ENCODE measurements around the gene C1QTNF6.
"Not testable (repeated sequence)": the region's sequence is repeated elsewhere in the genome, so short reads cannot be mapped to it uniquely, and the experiment has no call there.

C1QTNF6 gene

GRCh38 chr22:37187891-37188761 is at the start of gene C1QTNF6:
Gene C1QTNF6 (minus strand): TSS chr22:37188247. CDS start chr22:37188213, 34 bp downstream.
- DNase-seq (ENCODE audit: low spot score): no peak
- in situ Hi-C loops (cut with MboI; ENCODE audit: low sequenced_read_pairs, unreplicated experiment): no loop called here

GRCh38 chr22:37235897-37236607 is 48.0 kb upstream of the C1QTNF6 start:
- no peak for DNase-seq (ENCODE audit: low spot score)
- TF ChIP-seq CTCF (IDR thresholded peaks at IDR 0.05; ENCODE audit: borderline replicate concordance, control extremely low read depth, extremely low read depth, insufficient read depth, missing control alignments): no peak
- in situ Hi-C loops (cut with MboI; ENCODE audit: low sequenced_read_pairs, unreplicated experiment): no loop called here

More at GRCh38 chr22:37187891-37188761, at the start of gene C1QTNF6:
- TF ChIP-seq CTCF (IDR thresholded peaks at IDR 0.05; ENCODE audit: borderline replicate concordance, control extremely low read depth, extremely low read depth, insufficient read depth, missing control alignments): no peak

- in situ Hi-C loops (cut with MboI; ENCODE audit: low sequenced_read_pairs, unreplicated experiment): no loop called here
- no peak for TF ChIP-seq CTCF (IDR thresholded peaks at IDR 0.05; ENCODE audit: borderline replicate concordance, control extremely low read depth, extremely low read depth, insufficient read depth, missing control alignments)
- no peak for DNase-seq (ENCODE audit: low spot score)
Observed at GRCh38 chr22:37234736-37235711, 47.0 kb upstream of the C1QTNF6 start.

- TF ChIP-seq CTCF (IDR thresholded peaks at IDR 0.05; ENCODE audit: borderline replicate concordance, control extremely low read depth, extremely low read depth, insufficient read depth, missing control alignments): no peak
- in situ Hi-C loops (cut with MboI; ENCODE audit: low sequenced_read_pairs, unreplicated experiment): no loop called here
- no peak for DNase-seq (ENCODE audit: low spot score)
Observed at GRCh38 chr22:37233751-37234631, 45.9 kb upstream of the C1QTNF6 start.

GRCh38 chr22:37233371-37233750 is 45.3 kb upstream of the C1QTNF6 start:
- in situ Hi-C loops (cut with MboI; ENCODE audit: low sequenced_read_pairs, unreplicated experiment); DNase-seq (ENCODE audit: low spot score): not testable (repeated sequence)
